Activated naive CD8-positive, alpha-beta T cell treated with anti-CD3 and anti-CD28 coated beads for 36 hours (primary cell): ENCODE data around the gene GNG12. TPM values are rescaled to one million over a fixed set of nuclear protein-coding genes. Genes with fewer than 3 reads are reported as not detected.
"Not testable (repeated sequence)": the region's sequence is repeated elsewhere in the genome, so short reads cannot be mapped to it uniquely, and the experiment has no call there.

ENCODE experiments used
- DNase-seq: peaks from one replicate; pipeline ENCODE4 v3.0.0; 2021
- H3K27ac Mint-ChIP-seq: one replicate; pipeline ENCODE4 v1.8.0; 2022; ENCODE audit warnings: mild to moderate bottlenecking, moderate library complexity, mixed read lengths
- H3K27me3 Mint-ChIP-seq: one replicate; pipeline ENCODE4 v1.8.0; 2022; ENCODE audit warnings: mild to moderate bottlenecking, mixed read lengths
- H3K36me3 Mint-ChIP-seq: one replicate; pipeline ENCODE4 v1.8.0; 2021; ENCODE audit warnings: mild to moderate bottlenecking, mixed read lengths
- H3K4me1 Mint-ChIP-seq: one replicate; pipeline ENCODE4 v1.8.0; 2021; ENCODE audit warnings: mixed read lengths
- H3K4me3 Mint-ChIP-seq: one replicate; pipeline ENCODE4 v1.8.0; 2022; ENCODE audit warnings: mild to moderate bottlenecking, moderate library complexity, mixed read lengths
- H3K9me3 Mint-ChIP-seq: one replicate; pipeline ENCODE4 v1.8.0; 2022; ENCODE audit warnings: mixed read lengths
- total RNA-seq, 2 experiments: library from RNA; stranded (reverse); gene quantifications; one replicate each; pipeline ENCODE4 v1.2.3, GENCODE V29; 2021

GNG12 gene
- total RNA-seq, 2 experiments from 2014 or later = 0.43 to 0.60 TPM

- H3K27ac Mint-ChIP-seq = no peak overlapping the region
- DNase-seq = no peak
- H3K4me1 Mint-ChIP-seq = peaks cover 24% of the 10 kb centered on the region
- no peaks in the 10 kb centered on the region for H3K27me3 Mint-ChIP-seq
- H3K9me3 Mint-ChIP-seq = no peaks in the 10 kb centered on the region
- H3K4me3 Mint-ChIP-seq = no peak overlapping the region
- H3K36me3 Mint-ChIP-seq = no peaks in the 10 kb centered on the region
Measured at GRCh38 chr1:67734323-67734690, 99.0 kb downstream of the GNG12 start.

- Mint-ChIP-seq H3K9me3 (no peaks in the 10 kb centered on the region), H3K4me1 (peaks cover 24% of the 10 kb centered on the region), H3K27ac (no peak overlapping the region), H3K27me3 (no peaks in the 10 kb centered on the region), H3K36me3 (no peaks in the 10 kb centered on the region), H3K4me3 (no peak overlapping the region)
- DNase-seq = no peak
Measured at GRCh38 chr1:67733681-67734322, 99.5 kb downstream of the GNG12 start.

- Mint-ChIP-seq H3K36me3 (no peaks in the 10 kb centered on the region), H3K4me1 (peaks cover 24% of the 10 kb centered on the region), H3K27ac (no peak overlapping the region), H3K4me3 (no peak overlapping the region), H3K27me3 (no peaks in the 10 kb centered on the region), H3K9me3 (no peaks in the 10 kb centered on the region)
- no peak for DNase-seq
Measured at GRCh38 chr1:67732750-67733151, 100.5 kb downstream of the GNG12 start.

GRCh38 chr1:67731322-67731721 is 101.9 kb downstream of the GNG12 start:
- peaks cover 17% of the 10 kb centered on the region for H3K4me1 Mint-ChIP-seq
- no peak overlapping the region for H3K4me3 Mint-ChIP-seq
- no peaks in the 10 kb centered on the region for H3K36me3 Mint-ChIP-seq
- no peak for DNase-seq
- H3K9me3 Mint-ChIP-seq = no peaks in the 10 kb centered on the region
- no peaks in the 10 kb centered on the region for H3K27me3 Mint-ChIP-seq
- no peak overlapping the region for H3K27ac Mint-ChIP-seq

GRCh38 chr1:67730312-67730711 is 103.0 kb downstream of the GNG12 start:
- not testable (repeated sequence) for H3K4me3 Mint-ChIP-seq, DNase-seq, H3K36me3 Mint-ChIP-seq, H3K27me3 Mint-ChIP-seq, H3K9me3 Mint-ChIP-seq, H3K27ac Mint-ChIP-seq
- peaks cover 14% of the 10 kb centered on the region for H3K4me1 Mint-ChIP-seq

GRCh38 chr1:67729872-67730271 is 103.4 kb downstream of the GNG12 start:
- H3K27ac Mint-ChIP-seq = no peak overlapping the region

GRCh38 chr1:67726224-67726623 is 107.0 kb downstream of the GNG12 start:
- Mint-ChIP-seq H3K4me3 (no peak overlapping the region), H3K27ac (no peak overlapping the region), H3K36me3 (no peaks in the 10 kb centered on the region), H3K27me3 (no peaks in the 10 kb centered on the region), H3K4me1 (peaks cover 11% of the 10 kb centered on the region), H3K9me3 (no peaks in the 10 kb centered on the region)
- DNase-seq = no peak

More at GRCh38 chr1:67729872-67730271, 103.4 kb downstream of the GNG12 start:
- no peaks in the 10 kb centered on the region for H3K36me3 Mint-ChIP-seq
- H3K4me3 Mint-ChIP-seq = no peak overlapping the region
- no peak for DNase-seq
- H3K4me1 Mint-ChIP-seq = peaks cover 14% of the 10 kb centered on the region
- H3K27me3 Mint-ChIP-seq = no peaks in the 10 kb centered on the region
- H3K9me3 Mint-ChIP-seq = no peaks in the 10 kb centered on the region

- Mint-ChIP-seq H3K36me3 (no peaks in the 10 kb centered on the region), H3K4me1 (peaks cover 9% of the 10 kb centered on the region), H3K27me3 (peaks cover 3% of the 10 kb centered on the region), H3K27ac (no peak overlapping the region), H3K4me3 (no peak overlapping the region), H3K9me3 (no peaks in the 10 kb centered on the region)
- no peak for DNase-seq
Measured at GRCh38 chr1:67724928-67725560, 108.2 kb downstream of the GNG12 start.

GRCh38 chr1:67723620-67724019 is 109.6 kb downstream of the GNG12 start:
- H3K27me3 Mint-ChIP-seq = peaks cover 3% of the 10 kb centered on the region
- H3K4me1 Mint-ChIP-seq = peaks cover 4% of the 10 kb centered on the region
- H3K27ac Mint-ChIP-seq = no peak overlapping the region
- DNase-seq = peak; percentile 19
- H3K4me3 Mint-ChIP-seq = no peak overlapping the region
- no peaks in the 10 kb centered on the region for H3K36me3 Mint-ChIP-seq
- H3K9me3 Mint-ChIP-seq = no peaks in the 10 kb centered on the region

GRCh38 chr1:67723126-67723525 is 110.1 kb downstream of the GNG12 start:
- peaks cover 3% of the 10 kb centered on the region for H3K27me3 Mint-ChIP-seq
- DNase-seq = no peak
- no peak overlapping the region for H3K4me3 Mint-ChIP-seq
- no peaks in the 10 kb centered on the region for H3K36me3 Mint-ChIP-seq
- H3K27ac Mint-ChIP-seq = no peak overlapping the region
- H3K9me3 Mint-ChIP-seq = no peaks in the 10 kb centered on the region
- peaks cover 4% of the 10 kb centered on the region for H3K4me1 Mint-ChIP-seq

- Mint-ChIP-seq H3K9me3 (no peaks in the 10 kb centered on the region), H3K4me3 (no peak overlapping the region), H3K27me3 (peaks cover 3% of the 10 kb centered on the region), H3K36me3 (no peaks in the 10 kb centered on the region), H3K4me1 (peaks cover 4% of the 10 kb centered on the region), H3K27ac (no peak overlapping the region)
- DNase-seq = no peak
Measured at GRCh38 chr1:67722292-67722944, 110.8 kb downstream of the GNG12 start.

- no peak for DNase-seq
- H3K4me1 Mint-ChIP-seq = peaks cover 4% of the 10 kb centered on the region
- H3K27ac Mint-ChIP-seq = no peak overlapping the region
- no peaks in the 10 kb centered on the region for H3K36me3 Mint-ChIP-seq
- no peaks in the 10 kb centered on the region for H3K9me3 Mint-ChIP-seq
- H3K27me3 Mint-ChIP-seq = peaks cover 3% of the 10 kb centered on the region
- H3K4me3 Mint-ChIP-seq = no peak overlapping the region
Measured at GRCh38 chr1:67721650-67722291, 111.5 kb downstream of the GNG12 start.

GRCh38 chr1:67721112-67721511 is 112.2 kb downstream of the GNG12 start:
- H3K9me3 Mint-ChIP-seq = no peaks in the 10 kb centered on the region
- no peak overlapping the region for H3K4me3 Mint-ChIP-seq
- peaks cover 3% of the 10 kb centered on the region for H3K27me3 Mint-ChIP-seq
- H3K4me1 Mint-ChIP-seq = peaks cover 2% of the 10 kb centered on the region
- no peak for DNase-seq
- no peaks in the 10 kb centered on the region for H3K36me3 Mint-ChIP-seq
- H3K27ac Mint-ChIP-seq = no peak overlapping the region

GRCh38 chr1:67719329-67720196 is 113.7 kb downstream of the GNG12 start:
- Mint-ChIP-seq H3K27me3 (peaks cover 3% of the 10 kb centered on the region), H3K4me3 (no peak overlapping the region), H3K36me3 (no peaks in the 10 kb centered on the region), H3K9me3 (no peaks in the 10 kb centered on the region), H3K27ac (no peak overlapping the region), H3K4me1 (no peaks in the 10 kb centered on the region)
- DNase-seq = no peak

GRCh38 chr1:67717876-67718275 is 115.4 kb downstream of the GNG12 start:
- no peak overlapping the region for H3K27ac Mint-ChIP-seq
- no peaks in the 10 kb centered on the region for H3K4me1 Mint-ChIP-seq
- H3K4me3 Mint-ChIP-seq = no peak overlapping the region
- peaks cover 3% of the 10 kb centered on the region for H3K27me3 Mint-ChIP-seq
- H3K9me3 Mint-ChIP-seq = no peaks in the 10 kb centered on the region
- no peaks in the 10 kb centered on the region for H3K36me3 Mint-ChIP-seq
- DNase-seq = no peak
